HG03175 (cell line): ENCODE data around the gene ADORA2B.
"Not testable (repeated sequence)": the region's sequence is repeated elsewhere in the genome, so short reads cannot be mapped to it uniquely, and the experiment has no call there.

Experiments used
- ATAC-seq: cut with Tn5 transposase; IDR thresholded peaks from one replicate; pipeline ENCODE4 v1.9.1; 2021; ENCODE audit warnings: mild to moderate bottlenecking, moderate library complexity; ENCODE audit not compliant: unreplicated experiment

Gene ADORA2B

GRCh38 chr17:15944759-15945526 lies at the start of gene ADORA2B:
ADORA2B (plus strand) TSS chr17:15945130; CDS start chr17:15945249, 119 bp downstream.
- ATAC-seq = no peak

GRCh38 chr17:15896277-15896676 lies 48.7 kb upstream of the ADORA2B start:
- ATAC-seq = no peak

GRCh38 chr17:15896834-15897233 lies 48.1 kb upstream of the ADORA2B start:
- no peak for ATAC-seq

GRCh38 chr17:15899596-15899995 lies 45.3 kb upstream of the ADORA2B start:
- ATAC-seq = not testable (repeated sequence)

GRCh38 chr17:15900871-15901270 lies 44.1 kb upstream of the ADORA2B start:
- ATAC-seq = no peak

- not testable (repeated sequence) for ATAC-seq
Observed at GRCh38 chr17:15905236-15905635, 39.7 kb upstream of the ADORA2B start.

- no peak for ATAC-seq
Observed at GRCh38 chr17:15907290-15907689, 37.6 kb upstream of the ADORA2B start.

GRCh38 chr17:15908378-15908777 lies 36.6 kb upstream of the ADORA2B start:
- ATAC-seq = no peak

- no peak for ATAC-seq
Observed at GRCh38 chr17:15909481-15909991, 35.4 kb upstream of the ADORA2B start.

GRCh38 chr17:15910791-15911190 lies 34.1 kb upstream of the ADORA2B start:
- ATAC-seq = no peak

- ATAC-seq = not testable (repeated sequence)
Observed at GRCh38 chr17:15911701-15912100, 33.2 kb upstream of the ADORA2B start.

GRCh38 chr17:15912416-15912955 lies 32.4 kb upstream of the ADORA2B start:
- ATAC-seq = no peak

GRCh38 chr17:15913826-15914225 lies 31.1 kb upstream of the ADORA2B start:
- ATAC-seq = no peak

- no peak for ATAC-seq
Observed at GRCh38 chr17:15914400-15915170, 30.3 kb upstream of the ADORA2B start.

GRCh38 chr17:15915961-15916360 lies 29.0 kb upstream of the ADORA2B start:
- no peak for ATAC-seq

GRCh38 chr17:15917021-15917437 lies 27.9 kb upstream of the ADORA2B start:
- no peak for ATAC-seq

- no peak for ATAC-seq
Observed at GRCh38 chr17:15917438-15918027, 27.4 kb upstream of the ADORA2B start.

GRCh38 chr17:15918261-15918660 lies 26.7 kb upstream of the ADORA2B start:
- ATAC-seq = no peak

- ATAC-seq = no peak
Observed at GRCh38 chr17:15918661-15919259, 26.2 kb upstream of the ADORA2B start.

- no peak for ATAC-seq
Observed at GRCh38 chr17:15919466-15919865, 25.5 kb upstream of the ADORA2B start.

GRCh38 chr17:15920758-15921239 lies 24.1 kb upstream of the ADORA2B start:
- no peak for ATAC-seq
